22Rv1 (cell line): ENCODE results near the gene MMP3.

Source experiments
- H3K27ac ChIP-seq: fragments of 450-650 bp; 2 replicates; pipeline ENCODE4 v1.5.1; 2017
- ZFX ChIP-seq: fragments of 450-650 bp; IDR thresholded peaks from 2 replicates; pipeline ENCODE4 v1.6.1; 2017; ENCODE audit warnings: antibody characterized with exemption, borderline replicate concordance
- TF ChIP-seq, protein P1 (sequence below): fragments of 450-650 bp; IDR thresholded peaks from 2 replicates; pipeline ENCODE4 v1.5.1; 2017; ENCODE audit warnings: mild to moderate bottlenecking

MMP3 gene

DNA sequence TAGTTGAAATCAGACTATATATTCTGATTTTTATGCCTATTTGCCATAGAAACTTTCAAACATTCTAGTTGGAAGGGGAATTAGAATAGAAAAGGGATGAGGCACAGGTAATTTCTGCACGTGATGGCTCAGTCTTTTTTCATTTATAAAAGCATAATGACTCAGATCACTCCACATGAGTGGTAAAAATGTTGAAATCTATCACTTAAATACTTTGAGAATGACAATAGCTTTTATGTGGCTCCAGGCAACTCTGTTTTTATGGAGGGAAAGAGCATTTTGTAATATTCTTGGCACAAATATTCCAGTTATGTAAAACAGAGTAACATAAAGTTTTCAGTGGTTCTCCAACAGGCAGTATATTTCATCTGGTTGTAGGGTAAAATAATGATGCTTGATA is 5.9 kb upstream of the MMP3 start:
- TF ChIP-seq ZFX: no peak
- no peak overlapping the region for H3K27ac ChIP-seq

DNA sequence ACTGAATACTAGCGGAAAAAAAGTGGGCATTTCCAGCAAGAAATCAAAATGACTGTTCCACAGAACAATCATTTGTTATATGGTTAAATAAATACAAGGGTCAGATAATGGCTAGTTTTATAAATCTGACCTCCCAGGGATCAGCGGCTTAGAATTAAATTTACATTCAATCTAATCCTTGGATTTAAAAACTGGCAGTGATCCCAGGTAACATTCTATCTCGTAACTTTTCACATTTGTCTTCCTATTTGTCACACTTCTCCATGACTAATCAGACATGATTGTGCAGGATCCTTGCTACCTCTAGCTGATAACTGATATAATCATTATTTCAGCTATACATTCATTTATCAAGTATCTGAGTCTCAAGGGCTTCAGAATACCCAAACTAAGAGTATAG is 2.9 kb upstream of the MMP3 start:
- no peak overlapping the region for H3K27ac ChIP-seq
- TF ChIP-seq ZFX: no peak
- TF ChIP-seq, protein P1, sequence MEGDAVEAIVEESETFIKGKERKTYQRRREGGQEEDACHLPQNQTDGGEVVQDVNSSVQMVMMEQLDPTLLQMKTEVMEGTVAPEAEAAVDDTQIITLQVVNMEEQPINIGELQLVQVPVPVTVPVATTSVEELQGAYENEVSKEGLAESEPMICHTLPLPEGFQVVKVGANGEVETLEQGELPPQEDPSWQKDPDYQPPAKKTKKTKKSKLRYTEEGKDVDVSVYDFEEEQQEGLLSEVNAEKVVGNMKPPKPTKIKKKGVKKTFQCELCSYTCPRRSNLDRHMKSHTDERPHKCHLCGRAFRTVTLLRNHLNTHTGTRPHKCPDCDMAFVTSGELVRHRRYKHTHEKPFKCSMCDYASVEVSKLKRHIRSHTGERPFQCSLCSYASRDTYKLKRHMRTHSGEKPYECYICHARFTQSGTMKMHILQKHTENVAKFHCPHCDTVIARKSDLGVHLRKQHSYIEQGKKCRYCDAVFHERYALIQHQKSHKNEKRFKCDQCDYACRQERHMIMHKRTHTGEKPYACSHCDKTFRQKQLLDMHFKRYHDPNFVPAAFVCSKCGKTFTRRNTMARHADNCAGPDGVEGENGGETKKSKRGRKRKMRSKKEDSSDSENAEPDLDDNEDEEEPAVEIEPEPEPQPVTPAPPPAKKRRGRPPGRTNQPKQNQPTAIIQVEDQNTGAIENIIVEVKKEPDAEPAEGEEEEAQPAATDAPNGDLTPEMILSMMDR: no peak

GRCh38 chr11:102842930-102843329 is 479 bp downstream of the MMP3 start:
- H3K27ac ChIP-seq: no peak overlapping the region
- no peak for TF ChIP-seq ZFX
- TF ChIP-seq, protein P1: no peak

GRCh38 chr11:102840018-102840417 is 3.4 kb downstream of the MMP3 start:
- TF ChIP-seq ZFX: no peak
- TF ChIP-seq, protein P1: no peak
- H3K27ac ChIP-seq: no peak overlapping the region

DNA sequence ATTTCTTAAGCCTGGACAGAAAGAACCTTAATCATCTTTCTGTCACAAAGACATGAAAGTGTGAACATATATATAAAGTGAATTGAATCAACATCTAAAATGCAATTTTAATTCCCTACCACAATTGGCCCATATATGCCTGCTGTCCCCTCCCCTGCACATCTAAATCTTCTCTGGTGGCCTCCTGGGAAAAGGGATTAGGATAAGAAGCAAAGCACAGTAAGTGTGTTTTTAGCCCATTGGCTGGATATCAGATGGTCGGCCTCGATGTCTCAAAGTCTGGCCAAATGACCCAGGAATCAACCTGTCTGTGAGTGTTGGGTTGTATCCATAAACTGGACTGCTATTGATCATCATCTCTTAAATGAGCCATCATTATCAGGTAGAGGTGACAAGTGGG is 5.8 kb downstream of the MMP3 start:
- TF ChIP-seq, protein P1: no peak
- no peak for TF ChIP-seq ZFX
- no peak overlapping the region for H3K27ac ChIP-seq

DNA sequence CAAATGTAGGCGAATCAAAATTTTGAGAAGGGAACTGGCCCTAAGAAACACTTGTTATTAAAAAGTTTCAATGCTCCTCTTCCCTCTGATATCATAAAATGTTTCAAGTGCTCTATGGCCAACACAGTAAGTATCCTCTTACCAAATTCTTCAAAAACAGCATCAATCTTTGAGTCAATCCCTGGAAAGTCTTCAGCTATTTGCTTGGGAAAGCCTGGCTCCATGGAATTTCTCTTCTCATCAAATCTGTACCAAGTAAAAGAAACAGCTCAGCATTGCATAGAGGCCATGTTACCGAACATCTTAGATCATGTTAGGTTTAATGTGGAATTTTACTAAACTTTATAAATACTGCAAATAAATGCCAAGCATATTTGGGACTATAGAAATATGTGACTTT is 6.3 kb downstream of the MMP3 start:
- no peak overlapping the region for H3K27ac ChIP-seq
- no peak for TF ChIP-seq ZFX
- TF ChIP-seq, protein P1: no peak

- H3K27ac ChIP-seq: no peak overlapping the region
- no peak for TF ChIP-seq ZFX
- TF ChIP-seq, protein P1: no peak
Measured at GRCh38 chr11:102836290-102836875, 7.0 kb downstream of the MMP3 start.

DNA sequence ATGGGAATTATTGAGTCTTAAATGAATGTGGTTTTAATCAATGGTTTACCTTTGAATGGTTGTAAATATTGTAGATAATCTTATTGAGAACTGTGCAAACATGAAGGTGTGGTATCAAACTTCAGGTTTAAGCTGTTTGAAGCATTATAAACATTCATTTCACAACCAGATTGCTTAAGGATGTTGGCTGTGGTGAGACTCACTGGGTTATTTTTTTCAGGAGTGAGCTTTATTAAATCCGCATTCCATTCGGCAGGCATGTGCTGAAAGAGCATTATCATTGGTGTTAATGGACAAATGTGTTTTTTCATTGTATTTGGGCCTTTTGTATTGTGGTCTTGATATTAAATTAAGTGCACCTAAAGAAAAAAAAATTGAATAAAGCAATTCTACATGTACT is 9.7 kb downstream of the MMP3 start:
- H3K27ac ChIP-seq: no peak overlapping the region
- TF ChIP-seq ZFX: no peak
- TF ChIP-seq, protein P1: no peak
